Adrenal gland (tissue), 12 donors: Measurements from ENCODE around the gene DNAH8. TPM values are rescaled to one million over a fixed set of nuclear protein-coding genes. Genes with fewer than 3 reads are reported as not detected.

Experiments used
- DNase-seq, 7 donors: peaks; one replicate each; pipeline ENCODE4 v3.0.0-alpha.2; 2019 to 2020
- H3K27ac ChIP-seq, 5 donors: fragments of 200-600 bp; sonication (generic) in 4 of 5; 1 replicate in 3 of 5; 2 replicates in 2 of 5; pipeline versions ENCODE4 v1.5.1 to v1.8.0; 2016 to 2020; ENCODE audit warnings: mild to moderate bottlenecking in 1 of 5
- H3K27me3 ChIP-seq: fragments of 200-600 bp; 2 replicates; pipeline ENCODE4 v1.8.0; 2021
- H3K36me3 ChIP-seq, 2 donors: fragments of 200-600 bp; replicated peaks in 1 of 2; 1 replicate in 1 of 2; 2 replicates in 1 of 2; pipeline versions ENCODE4 v1.5.1 to v1.8.0; 2018 to 2022
- H3K4me1 ChIP-seq, 2 donors: fragments of 200-600 bp; replicated peaks in 1 of 2; 1 replicate in 1 of 2; 2 replicates in 1 of 2; pipeline versions ENCODE4 v1.5.1 to v1.8.0; 2018 to 2021
- H3K4me3 ChIP-seq, 4 donors: fragments of 200-600 bp; sonication (generic) in 3 of 4; one replicate each; pipeline ENCODE4 v1.5.1; 2016 to 2018
- H3K9me3 ChIP-seq, 3 donors: fragments of 200-600 bp; sonication (generic) in 1 of 3; replicated peaks in 1 of 3; 1 replicate in 2 of 3; 2 replicates in 1 of 3; pipeline versions ENCODE4 v1.5.1 to v1.8.0; 2016 to 2021
- POLR2A ChIP-seq, 2 donors: fragments of 450-650 bp; IDR thresholded peaks; one replicate each; pipeline ENCODE4 v1.6.1; 2017; ENCODE audit warnings: antibody characterized with exemption in 2 of 2, mild to moderate bottlenecking in 2 of 2, moderate library complexity in 1 of 2
- WGBS, 4 donors: extraction: QIAGEN DNeasy Blood & Tissue Kit in 2 of 4; methylation state at CpG; one replicate each; pipeline versions ENCODE4 v1.1.5 to v1.1.7; 2013 to 2017; 5-methylcytosine and 5-hydroxymethylcytosine counted together
- intact Hi-C, 2 donors: fragments of 100-400 bp; cut with DNase I; formaldehyde crosslinking; loops; one replicate each; pipeline versions ENCODE4 v1.14.1 to v1.15.0; 2022 to 2023
- polyA plus RNA-seq, 3 donors: library from polyadenylated mRNA; stranded (reverse); fragments of 200-250 nt in 2 of 3; fragments of 350-450 nt in 1 of 3; fragmentation: Illumina TruSeq in 1 of 3; extraction: RNeasy Lipid Tissue Mini Kit (QIAGEN cat#74804) in 1 of 3; gene quantifications; one replicate each; pipeline ENCODE4 v1.2.3, GENCODE V29; 2013 to 2014
- total RNA-seq, 9 donors: library from RNA; depleted of rRNA in 4 of 9; stranded (reverse); fragments of >200 nt in 4 of 9; fragments of 120-200 nt in 1 of 9; fragmentation: NEBNext Ultra II Directional in 1 of 9; extraction: Animal tissue kit (Norgen Biotek cat#: 25700) in 1 of 9; gene quantifications; one replicate each; pipeline versions ENCODE4 v1.1.0 to v1.2.4, GENCODE V29; 2013 to 2023
- TF ChIP-seq, protein P1 (sequence below), 6 experiments: fragments of 450-650 bp in 4 of 6; fragments of 200-600 bp in 2 of 6; sonication (generic) in 1 of 6; IDR thresholded peaks; 1 replicate in 5 of 6; 2 replicates in 1 of 6; pipeline versions ENCODE4 v1.5.1 to v1.8.0; 2016 to 2021; ENCODE audit warnings: antibody characterized with exemption in 6 of 6, mild to moderate bottlenecking in 2 of 6, moderate library complexity in 1 of 6
- donor health status: healthy with polysubstance abuse.
- donor health status: Bipolar disorder and iron deficiency.
- donor health status: DM: yes; HTN: yes; CAD: no.
- donor health status: DM: no; HTN: no; CAD: no.
- donor health status: DM: no; HTN: no; CAD: no.
- donor health status: DM: yes; HTN: yes; CAD: no.

DNAH8 gene
- total and polyA plus RNA-seq, 12 donors = under 0.01 to 0.02 TPM; not detected in 10

- H3K4me3 ChIP-seq = no peak overlapping the region
- H3K27me3 ChIP-seq = no peaks in the 10 kb centered on the region
- DNase-seq = no peak
- H3K9me3 ChIP-seq = no peaks in the 10 kb centered on the region
- H3K4me1 ChIP-seq = no peaks in the 10 kb centered on the region
- intact Hi-C loops = no loop called here
- H3K27ac ChIP-seq = no peak overlapping the region
- no peaks in the 10 kb centered on the region for H3K36me3 ChIP-seq
- TF ChIP-seq, protein P1, sequence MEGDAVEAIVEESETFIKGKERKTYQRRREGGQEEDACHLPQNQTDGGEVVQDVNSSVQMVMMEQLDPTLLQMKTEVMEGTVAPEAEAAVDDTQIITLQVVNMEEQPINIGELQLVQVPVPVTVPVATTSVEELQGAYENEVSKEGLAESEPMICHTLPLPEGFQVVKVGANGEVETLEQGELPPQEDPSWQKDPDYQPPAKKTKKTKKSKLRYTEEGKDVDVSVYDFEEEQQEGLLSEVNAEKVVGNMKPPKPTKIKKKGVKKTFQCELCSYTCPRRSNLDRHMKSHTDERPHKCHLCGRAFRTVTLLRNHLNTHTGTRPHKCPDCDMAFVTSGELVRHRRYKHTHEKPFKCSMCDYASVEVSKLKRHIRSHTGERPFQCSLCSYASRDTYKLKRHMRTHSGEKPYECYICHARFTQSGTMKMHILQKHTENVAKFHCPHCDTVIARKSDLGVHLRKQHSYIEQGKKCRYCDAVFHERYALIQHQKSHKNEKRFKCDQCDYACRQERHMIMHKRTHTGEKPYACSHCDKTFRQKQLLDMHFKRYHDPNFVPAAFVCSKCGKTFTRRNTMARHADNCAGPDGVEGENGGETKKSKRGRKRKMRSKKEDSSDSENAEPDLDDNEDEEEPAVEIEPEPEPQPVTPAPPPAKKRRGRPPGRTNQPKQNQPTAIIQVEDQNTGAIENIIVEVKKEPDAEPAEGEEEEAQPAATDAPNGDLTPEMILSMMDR (IDR thresholded peaks at IDR 0.05) = no peak
- no peak for TF ChIP-seq POLR2A (IDR thresholded peaks at IDR 0.05)
- WGBS, 4 donors = 37 to 50% (median 45%) methylated on average over 3 of the region's 3 CpGs
Measured at GRCh38 chr6:39026175-39026574, 311.1 kb downstream of the DNAH8 start.

DNA sequence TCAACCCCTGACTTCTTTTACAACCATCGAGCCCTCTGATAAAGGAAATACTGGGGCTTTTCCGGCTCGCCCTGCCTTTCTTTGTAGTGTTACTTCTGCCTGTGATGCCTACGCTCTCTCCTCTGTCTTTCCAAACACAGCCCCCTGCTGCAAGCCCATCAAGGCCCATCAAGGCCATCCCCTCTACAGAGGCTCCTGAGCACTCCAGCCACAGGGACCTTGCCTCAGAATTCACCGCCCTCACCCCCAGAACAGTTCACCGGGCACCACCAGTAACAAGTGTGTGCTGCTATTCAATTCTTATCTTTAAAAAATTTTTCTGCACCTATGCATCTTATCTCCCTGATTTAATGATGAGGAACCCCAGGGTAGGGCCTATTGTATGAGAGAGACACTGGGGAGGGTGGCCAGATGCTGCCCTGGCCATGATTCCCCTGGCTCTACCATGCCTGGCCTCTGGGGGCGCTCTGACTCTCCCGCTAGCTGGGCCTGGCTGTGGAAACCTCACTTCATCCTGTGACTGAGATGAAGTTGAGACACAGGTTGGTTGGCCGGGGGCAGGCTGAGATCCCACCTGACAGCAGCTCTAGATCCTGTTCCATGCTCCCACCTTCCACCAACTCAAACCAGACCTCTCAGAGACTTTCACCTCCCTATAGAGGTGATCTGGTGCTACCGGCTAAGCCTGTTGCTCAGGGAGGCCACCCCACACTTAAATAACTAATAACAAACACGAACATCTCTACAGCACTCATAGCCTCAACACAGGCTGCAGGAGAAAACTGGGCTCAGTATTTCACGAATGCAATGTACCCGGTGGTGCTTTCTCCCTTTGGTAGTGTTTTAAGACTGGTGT lies 314.3 kb downstream of the DNAH8 start:
- WGBS, 4 donors = 74 to 81% (median 77%) methylated on average over 11 to 13 of the region's 13 CpGs
- peaks cover 12% of the 10 kb centered on the region for H3K27me3 ChIP-seq
- H3K27ac ChIP-seq = no peak overlapping the region
- intact Hi-C loops = no loop called here
- H3K4me1 ChIP-seq = no peaks in the 10 kb centered on the region
- DNase-seq = peak in 4 of 7 donors; percentile 15 to 28 (median 26)
- TF ChIP-seq, protein P1 (IDR thresholded peaks at IDR 0.05) = peak in 5 of 6 experiments; percentile 25 to 53 (median 37)
- no peak for TF ChIP-seq POLR2A (IDR thresholded peaks at IDR 0.05)
- H3K36me3 ChIP-seq = no peaks in the 10 kb centered on the region
- H3K4me3 ChIP-seq = no peak overlapping the region
- H3K9me3 ChIP-seq = no peaks in the 10 kb centered on the region

DNA sequence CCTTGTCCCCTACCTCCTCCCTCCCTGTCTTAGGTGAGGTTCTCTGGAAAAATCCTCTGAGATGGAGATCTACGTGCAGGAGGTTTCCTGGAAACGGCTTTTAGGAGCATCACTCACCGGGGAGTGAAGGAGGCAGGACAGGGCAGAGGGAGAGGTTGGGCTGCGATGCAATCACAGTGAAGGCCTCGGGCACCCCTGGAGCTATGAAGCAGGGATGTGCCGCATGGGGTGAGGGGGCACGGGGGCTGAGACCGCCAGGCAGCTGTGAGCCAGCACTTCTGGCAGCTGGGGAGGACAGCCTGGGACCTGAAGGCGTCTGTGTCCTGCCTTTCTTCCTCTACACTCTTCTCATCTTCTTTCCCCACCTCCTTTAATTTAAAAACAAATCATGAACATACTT lies 320.6 kb downstream of the DNAH8 start:
- TF ChIP-seq POLR2A (IDR thresholded peaks at IDR 0.05) = no peak
- TF ChIP-seq, protein P1 (IDR thresholded peaks at IDR 0.05) = no peak
- intact Hi-C loops = no loop called here
- Histone ChIP-seq H3K4me1 (no peaks in the 10 kb centered on the region), H3K27ac (no peak overlapping the region), H3K9me3 (no peaks in the 10 kb centered on the region), H3K36me3 (no peaks in the 10 kb centered on the region), H3K4me3 (no peak overlapping the region), H3K27me3 (peaks cover 27% of the 10 kb centered on the region)
- 32 to 48% (median 43%) methylated on average over 8 to 9 of the region's 9 CpGs for WGBS, 4 donors
- DNase-seq = no peak

- Histone ChIP-seq H3K27me3 (peaks cover 27% of the 10 kb centered on the region), H3K9me3 (no peaks in the 10 kb centered on the region), H3K27ac (no peak overlapping the region), H3K4me3 (no peak overlapping the region), H3K36me3 (no peaks in the 10 kb centered on the region), H3K4me1 (no peaks in the 10 kb centered on the region)
- DNase-seq = no peak
- no peak for TF ChIP-seq POLR2A (IDR thresholded peaks at IDR 0.05)
- TF ChIP-seq, protein P1 (IDR thresholded peaks at IDR 0.05) = no peak
- intact Hi-C loops = no loop called here
- WGBS, 4 donors = 39 to 57% (median 50%) methylated on average over 4 of the region's 4 CpGs
Measured at GRCh38 chr6:39037082-39037508, 322.0 kb downstream of the DNAH8 start.
